ENCODE measurements around the gene MAPK11. TPM values are rescaled to one million over a fixed set of nuclear protein-coding genes. Genes with fewer than 3 reads are reported as not detected.

The MAPK11 gene
- total and polyA plus RNA-seq, 9 of the 15 experiments (the other 6 are each of a cell fraction or from before 2014, with no cell fraction given), result 0.06 to 14.6 (median 5.3) TPM

GRCh38 chr22:50294319-50294656 lies 24.1 kb upstream of the MAPK11 start (continued):
- TF ChIP-seq, protein P1, sequence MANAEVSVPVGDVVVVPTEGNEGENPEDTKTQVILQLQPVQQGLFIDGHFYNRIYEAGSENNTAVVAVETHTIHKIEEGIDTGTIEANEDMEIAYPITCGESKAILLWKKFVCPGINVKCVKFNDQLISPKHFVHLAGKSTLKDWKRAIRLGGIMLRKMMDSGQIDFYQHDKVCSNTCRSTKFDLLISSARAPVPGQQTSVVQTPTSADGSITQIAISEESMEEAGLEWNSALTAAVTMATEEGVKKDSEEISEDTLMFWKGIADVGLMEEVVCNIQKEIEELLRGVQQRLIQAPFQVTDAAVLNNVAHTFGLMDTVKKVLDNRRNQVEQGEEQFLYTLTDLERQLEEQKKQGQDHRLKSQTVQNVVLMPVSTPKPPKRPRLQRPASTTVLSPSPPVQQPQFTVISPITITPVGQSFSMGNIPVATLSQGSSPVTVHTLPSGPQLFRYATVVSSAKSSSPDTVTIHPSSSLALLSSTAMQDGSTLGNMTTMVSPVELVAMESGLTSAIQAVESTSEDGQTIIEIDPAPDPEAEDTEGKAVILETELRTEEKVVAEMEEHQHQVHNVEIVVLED (CRISPR knock-in tag; IDR thresholded peaks at IDR 0.05), result no peak
- TF ChIP-seq ZEB2 (IDR thresholded peaks at IDR 0.05), result no peak

GRCh38 chr22:50293441-50294318 lies 23.5 kb upstream of the MAPK11 start:
- FAIRE-seq (no peak), ATAC-seq (no peak), DNase-seq (ENCODE audit: extremely low read depth in 1 of 4, low spot score in 3 of 4) (no peak)
- no peak for TF ChIP-seq HEY1 (CRISPR knock-in tag; IDR thresholded peaks at IDR 0.05; ENCODE audit: borderline replicate concordance)
- no peak for TF ChIP-seq MNT (conservative IDR thresholded peaks at IDR 0.05)
- TF ChIP-seq GTF2A2 (tag; IDR thresholded peaks at IDR 0.05), result no peak
- TF ChIP-seq NR2C1 (IDR thresholded peaks at IDR 0.05), result no peak
- TF ChIP-seq NR2C1 (tag; IDR thresholded peaks at IDR 0.05), result no peak
- no peak for TF ChIP-seq ARNT (IDR thresholded peaks at IDR 0.05)
- no peak for TF ChIP-seq ESRRB (CRISPR knock-in tag; IDR thresholded peaks at IDR 0.05; ENCODE audit: borderline replicate concordance)
- no peak for TF ChIP-seq HDGF (IDR thresholded peaks at IDR 0.05)
- TF ChIP-seq PHF21A (IDR thresholded peaks at IDR 0.05; ENCODE audit: borderline replicate concordance, low read depth), result no peak
- TF ChIP-seq NCOR1 (IDR thresholded peaks at IDR 0.05), result no peak
- no peak for TF ChIP-seq UBTF (IDR thresholded peaks at IDR 0.05; ENCODE audit: borderline replicate concordance in 1 of 2, low read depth in 2 of 2, low read length in 2 of 2)
- ChIA-PET CTCF (ENCODE audit: low intra/inter-chr PET ratio) (no interaction called here), POLR2A (interaction anchor here (0.6 to 1.8 kb wide), 7 partner anchors 10 to 359 kb away, joined by 3 to 11 read pairs (median 3); no protein-coding TSS in a partner anchor)
- Histone ChIP-seq H3K27me3 (ENCODE audit: control insufficient read depth in 2 of 2, insufficient read depth in 2 of 2, low read length in 2 of 2) (no peaks in the 10 kb centered on the region), H3K27ac (ENCODE audit: extremely low read depth, low read depth, low read length) (no peak overlapping the region), H3K9ac (ENCODE audit: insufficient read depth in 1 of 2, low read depth in 2 of 2, low read length in 2 of 2) (no peak overlapping the region), H3K79me2 (ENCODE audit: control insufficient read depth, insufficient read depth, low read length) (peaks cover 21% of the 10 kb centered on the region; the same call in 2 of the 3 replicates), H3K4me3 (no peak overlapping the region), H3K9me1 (ENCODE audit: control insufficient read depth, insufficient read depth, low read length) (no peaks in the 10 kb centered on the region), H3K9me3 (replicated peaks; ENCODE audit: control insufficient read depth, insufficient read depth, low read depth, low read length) (no peaks in the 10 kb centered on the region), H3K36me3 (ENCODE audit: control insufficient read depth, insufficient read depth, low read length) (peaks cover 15% of the 10 kb centered on the region; the same call in 2 of the 3 replicates), H3K4me2 (ENCODE audit: insufficient read depth, low read length) (no peak overlapping the region), H4K20me1 (replicated peaks; ENCODE audit: control insufficient read depth, insufficient read depth, low read length) (no peaks in the 10 kb centered on the region), H2AFZ (ENCODE audit: low read depth, low read length) (no peak overlapping the region), H3K4me1 (replicated peaks in 1 of 2; ENCODE audit: control insufficient read depth in 2 of 2, insufficient read depth in 2 of 2, low read length in 2 of 2) (peaks cover 0 to 37% of the 10 kb centered on the region in 2 experiments; a peak in 2 of 5 replicates)
- WGBS (ENCODE audit: insufficient coverage, low coverage, missing lambda C conversion rate), result 88% methylated on average over 9 of the region's 42 CpGs
- in situ Hi-C loops (cut with MboI), result no loop called here
- intact Hi-C loops (cut with micrococcal nuclease), result no loop called here
- BruUV-seq (replicated peaks), result no TSS peak

All from K562 (cell line).